GM12872 (cell line): ENCODE measurements around the gene MDP1.

Experiments used
- TF ChIP-seq, protein P1 (sequence below): IDR thresholded peaks from 3 replicates; pipeline ENCODE4 v1.5.1; 2011; ENCODE audit warnings: low read depth, mild to moderate bottlenecking, low read length, moderate library complexity; ENCODE audit not compliant: insufficient read depth

MDP1 gene

DNA sequence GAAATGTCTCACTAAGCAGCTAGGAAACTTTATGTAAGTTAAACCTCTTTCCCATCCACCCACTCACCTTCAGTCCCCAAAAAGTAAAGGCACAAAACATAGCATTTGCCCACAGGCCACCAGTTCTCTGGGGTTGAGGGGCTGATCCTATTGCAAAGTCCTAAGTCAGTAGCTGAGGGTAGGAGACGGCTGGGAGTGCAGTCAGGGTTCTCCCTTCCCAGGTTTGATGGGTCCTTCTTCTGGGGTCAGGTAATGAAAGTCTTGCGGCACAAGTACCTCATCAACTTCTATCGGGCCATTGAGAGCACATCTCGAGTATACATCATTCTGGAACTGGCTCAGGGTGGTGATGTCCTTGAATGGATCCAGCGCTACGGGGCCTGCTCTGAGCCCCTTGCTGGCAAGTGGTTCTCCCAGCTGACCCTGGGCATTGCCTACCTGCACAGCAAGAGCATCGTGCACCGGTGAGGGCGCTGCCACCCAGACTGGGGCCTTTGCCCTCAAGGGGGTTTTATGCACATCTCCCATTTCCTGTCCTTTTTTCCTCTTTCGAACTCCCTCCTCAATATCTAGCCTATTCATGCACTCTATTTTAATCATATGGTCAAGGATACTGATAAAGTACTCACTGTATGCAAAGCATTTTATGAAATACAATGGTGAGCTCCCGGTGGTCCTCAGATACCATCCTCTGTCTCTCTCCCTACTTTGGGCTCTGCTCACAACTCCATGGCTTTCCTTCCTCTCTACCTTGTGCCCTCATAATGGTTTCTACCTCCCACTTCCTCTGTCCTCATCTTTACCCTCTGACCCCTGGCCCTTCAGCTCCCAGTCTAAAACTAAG is 9.4 kb downstream of the MDP1 start:
- TF ChIP-seq, protein P1, sequence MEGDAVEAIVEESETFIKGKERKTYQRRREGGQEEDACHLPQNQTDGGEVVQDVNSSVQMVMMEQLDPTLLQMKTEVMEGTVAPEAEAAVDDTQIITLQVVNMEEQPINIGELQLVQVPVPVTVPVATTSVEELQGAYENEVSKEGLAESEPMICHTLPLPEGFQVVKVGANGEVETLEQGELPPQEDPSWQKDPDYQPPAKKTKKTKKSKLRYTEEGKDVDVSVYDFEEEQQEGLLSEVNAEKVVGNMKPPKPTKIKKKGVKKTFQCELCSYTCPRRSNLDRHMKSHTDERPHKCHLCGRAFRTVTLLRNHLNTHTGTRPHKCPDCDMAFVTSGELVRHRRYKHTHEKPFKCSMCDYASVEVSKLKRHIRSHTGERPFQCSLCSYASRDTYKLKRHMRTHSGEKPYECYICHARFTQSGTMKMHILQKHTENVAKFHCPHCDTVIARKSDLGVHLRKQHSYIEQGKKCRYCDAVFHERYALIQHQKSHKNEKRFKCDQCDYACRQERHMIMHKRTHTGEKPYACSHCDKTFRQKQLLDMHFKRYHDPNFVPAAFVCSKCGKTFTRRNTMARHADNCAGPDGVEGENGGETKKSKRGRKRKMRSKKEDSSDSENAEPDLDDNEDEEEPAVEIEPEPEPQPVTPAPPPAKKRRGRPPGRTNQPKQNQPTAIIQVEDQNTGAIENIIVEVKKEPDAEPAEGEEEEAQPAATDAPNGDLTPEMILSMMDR, result no peak

DNA sequence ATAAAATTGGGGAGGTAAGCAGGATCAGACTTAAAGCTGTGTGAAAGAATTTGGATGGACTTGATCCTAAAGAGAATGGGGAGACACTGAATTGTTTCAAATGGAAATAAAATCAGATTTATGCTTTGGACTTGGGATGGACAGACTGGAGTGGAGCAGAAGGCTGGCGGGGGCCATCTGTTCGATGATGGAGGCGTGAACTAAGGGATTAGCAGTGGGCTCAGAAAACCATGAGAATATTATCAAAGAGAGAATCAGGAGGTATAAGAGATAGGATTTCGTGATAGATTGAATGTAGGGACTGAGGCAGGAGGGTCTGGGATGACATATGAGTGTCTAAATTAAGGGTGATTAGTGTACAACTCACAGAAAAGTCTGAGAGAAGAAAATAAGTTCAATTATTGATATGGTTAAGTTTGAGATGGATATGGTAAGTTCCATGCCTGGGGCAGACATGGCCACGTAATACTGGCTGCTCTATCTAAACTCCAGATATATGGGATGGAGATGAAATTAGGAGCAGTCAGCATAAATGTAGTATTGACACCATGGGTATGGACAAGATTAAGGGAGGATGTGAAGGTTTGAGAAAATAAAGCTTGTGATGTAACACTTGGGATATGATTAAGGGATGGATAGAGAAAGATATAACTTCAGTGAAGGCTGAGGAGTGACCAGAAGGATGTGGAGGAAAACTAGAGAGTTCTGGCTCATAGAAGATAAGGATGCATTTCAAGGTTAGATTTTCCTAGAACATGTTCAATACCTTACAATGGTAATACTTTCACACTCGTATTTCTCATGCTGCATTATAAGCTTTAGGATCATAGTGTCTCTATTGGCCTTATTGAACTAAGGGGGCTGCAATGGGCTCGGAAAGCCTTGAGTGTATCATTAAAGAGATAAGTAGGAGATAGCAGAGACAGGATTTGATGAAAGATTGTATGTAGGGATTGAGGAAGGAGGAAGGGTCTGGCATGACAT is 11.4 kb downstream of the MDP1 start:
- TF ChIP-seq, protein P1, result no peak

DNA sequence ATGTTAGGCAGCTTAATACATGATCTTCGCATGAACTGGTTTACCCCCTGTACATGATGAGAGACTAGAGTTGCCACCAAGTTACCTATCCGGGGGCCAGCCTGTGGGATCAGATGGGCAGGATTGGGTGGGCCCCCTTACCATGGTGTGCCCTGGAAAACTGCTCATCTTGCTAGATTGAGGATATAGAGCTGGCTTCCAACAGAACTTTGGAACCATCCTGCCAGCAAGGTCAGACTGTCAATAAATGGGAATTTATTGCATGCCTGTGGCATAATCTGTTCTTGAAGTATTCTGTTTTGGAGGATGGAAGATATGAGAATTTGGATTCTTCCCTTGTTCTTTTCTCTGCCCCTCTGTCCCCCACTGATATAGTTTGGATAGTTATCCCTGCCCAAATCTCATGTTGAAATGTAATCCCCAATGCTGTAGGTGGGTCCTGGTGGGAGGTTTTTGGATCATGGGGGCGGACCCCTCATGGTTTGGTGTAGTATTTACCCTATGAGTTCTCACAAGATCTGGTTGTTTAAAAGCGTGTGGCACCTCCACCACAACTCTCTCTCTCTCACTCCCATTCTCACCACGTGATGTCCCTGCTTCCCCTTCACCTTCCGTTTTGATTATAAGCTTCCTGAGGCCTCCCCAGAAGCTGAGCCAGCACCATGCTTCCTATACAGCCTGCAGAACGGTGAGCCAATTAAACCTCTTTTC is 16.9 kb downstream of the MDP1 start:
- TF ChIP-seq, protein P1, result no peak

DNA sequence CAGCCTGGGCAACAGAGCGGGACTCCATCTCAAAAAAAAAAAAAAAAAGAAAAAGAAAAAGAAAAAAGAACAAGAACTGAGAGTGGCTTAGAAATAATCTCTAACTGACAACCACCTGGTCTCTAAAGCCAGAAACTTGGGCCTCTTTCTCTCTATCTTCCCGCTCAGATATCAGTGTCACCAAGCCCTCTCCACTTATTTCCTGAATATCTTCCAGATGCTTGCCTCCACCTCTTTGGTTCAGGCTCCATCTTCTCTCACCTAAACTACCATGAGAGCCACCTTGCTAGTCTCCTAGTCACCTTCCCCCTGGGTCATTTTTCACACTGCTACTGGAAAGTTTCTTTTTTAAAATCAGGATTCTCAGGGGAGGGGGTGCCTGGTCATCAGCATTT is 18.8 kb downstream of the MDP1 start:
- TF ChIP-seq, protein P1, result no peak

DNA sequence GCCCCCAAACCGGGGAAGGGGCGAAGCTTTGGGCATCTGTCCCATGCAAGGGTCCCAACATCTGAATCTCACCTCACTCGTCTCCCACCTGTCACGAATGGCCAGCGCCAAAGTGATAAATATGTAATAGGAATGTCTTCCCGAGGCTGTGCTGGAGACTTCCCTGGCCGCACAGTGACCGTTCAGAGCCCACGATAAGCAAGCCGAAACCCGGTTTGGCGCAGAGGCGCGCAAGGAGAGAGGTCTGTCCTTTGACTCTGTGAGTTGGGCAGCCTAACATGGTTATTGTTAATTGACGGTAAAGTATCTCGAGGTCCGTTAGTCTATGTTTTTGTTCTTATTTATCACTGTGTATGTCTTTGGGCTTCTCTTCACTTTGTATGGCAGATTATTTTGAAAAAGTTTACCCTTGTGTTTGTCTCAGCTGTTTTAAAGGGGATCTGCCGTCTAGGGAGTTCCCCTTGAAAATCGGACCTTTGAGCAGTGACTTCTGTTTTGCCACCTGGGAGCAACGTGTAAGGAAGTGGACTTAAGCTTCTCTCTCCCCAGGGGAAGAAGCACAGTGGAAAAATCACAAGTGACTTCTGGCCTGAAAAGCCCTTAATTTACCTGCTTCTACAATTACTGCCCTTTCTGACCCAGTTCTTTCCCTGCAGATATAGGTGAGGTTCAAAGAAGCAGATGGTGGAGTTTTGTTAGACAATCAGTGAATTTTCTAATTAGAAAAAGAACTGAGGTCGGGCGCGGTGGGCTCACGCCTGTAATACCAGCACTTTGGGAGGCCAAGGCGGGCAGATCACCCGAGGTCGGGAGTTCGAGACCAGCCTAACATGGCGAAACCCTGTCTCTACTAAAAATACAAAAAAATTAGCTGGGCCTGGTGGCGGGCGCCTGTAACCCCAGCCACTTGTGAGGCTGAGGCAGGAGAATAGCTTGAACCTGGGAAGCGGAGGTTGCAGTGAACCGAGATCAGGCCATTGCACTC is 19.5 kb downstream of the MDP1 start:
- TF ChIP-seq, protein P1, result no peak

DNA sequence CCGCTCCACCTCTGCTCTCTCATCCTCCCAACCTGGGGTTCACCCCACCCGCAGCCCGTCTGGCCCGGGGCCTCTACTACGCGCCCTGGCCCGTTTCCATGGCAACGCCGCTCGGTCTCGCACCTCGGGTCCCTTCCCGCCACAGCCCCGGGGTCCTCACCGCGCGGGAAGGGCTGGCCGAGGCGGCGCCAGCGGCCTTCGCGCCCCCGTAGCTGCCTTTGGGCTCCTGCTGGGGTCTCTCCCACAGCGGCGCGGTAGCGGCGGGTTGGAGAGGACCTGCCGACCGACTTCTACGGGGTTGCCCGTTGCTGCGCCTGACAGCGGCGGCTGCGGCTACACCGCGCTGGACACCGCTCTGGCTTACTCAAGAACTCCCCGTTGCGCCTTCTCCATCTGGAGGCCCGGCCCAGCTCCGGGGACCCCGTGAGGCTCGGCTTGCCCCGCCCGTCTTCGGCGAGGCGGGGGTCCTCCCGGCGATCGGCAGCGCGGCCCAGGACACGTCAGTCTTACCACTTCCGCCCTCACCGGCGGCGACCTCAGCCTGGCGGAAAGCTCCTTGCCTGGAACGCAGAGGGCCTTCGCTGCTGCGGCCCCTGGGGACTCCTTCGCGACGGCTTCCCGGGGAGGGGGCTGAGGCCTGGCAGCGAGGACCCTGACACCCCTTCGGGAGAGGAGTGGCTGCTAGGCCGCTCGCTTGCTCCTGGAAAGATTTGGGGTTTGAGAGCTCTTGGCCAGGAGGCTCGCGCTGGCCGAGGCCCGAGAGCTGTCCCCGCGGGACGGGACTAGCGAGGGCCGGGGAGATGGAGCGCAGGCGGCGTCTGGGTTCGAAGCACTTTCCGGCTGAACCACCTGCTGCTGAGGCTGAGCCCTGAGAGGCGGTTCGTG is 20.4 kb downstream of the MDP1 start, which contains the start of gene TM9SF1:
Gene TM9SF1 (minus strand): TSS at position 256 of the 885 bp plus-strand sequence. CDS start 422 bp downstream, outside the sequence.
- TF ChIP-seq, protein P1, result no peak
